ENCODE results near the gene PRR23E. TPM values are rescaled to one million over a fixed set of nuclear protein-coding genes. Genes with fewer than 3 reads are reported as not detected.

PRR23E gene
- total and polyA plus RNA-seq, 2 donors (not counting 3 experiments of a cell fraction or from before 2014, with no cell fraction given): not detected

DNA sequence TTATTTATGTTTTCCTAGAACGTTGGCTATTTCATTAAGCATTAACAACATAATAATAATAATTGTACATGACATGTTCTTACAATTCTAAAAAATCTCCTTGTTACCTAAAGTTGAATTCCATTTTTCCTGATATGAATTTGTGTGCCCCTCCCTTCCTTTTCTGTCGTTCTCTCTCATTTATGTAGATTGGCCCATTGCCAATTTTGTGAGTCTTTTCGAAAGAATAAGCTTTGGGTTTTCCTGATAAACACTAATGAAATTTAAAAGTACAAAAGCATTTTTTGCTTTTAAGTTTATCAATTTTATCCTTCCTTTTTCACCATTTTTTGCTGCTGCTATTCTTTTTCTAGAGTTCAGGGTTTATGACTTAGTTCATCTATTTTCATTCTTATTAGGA, 44.9 kb downstream of the PRR23E start:
- H3K9me3 ChIP-seq (replicated peaks; ENCODE audit: control insufficient read depth, insufficient read depth, low read length): no peaks in the 10 kb centered on the region
- H3K27ac ChIP-seq (ENCODE audit: insufficient read depth, low read depth, low read length): no peak overlapping the region
- H3K27me3 ChIP-seq (ENCODE audit: control insufficient read depth in 2 of 2, insufficient read depth in 2 of 2, low read length in 2 of 2): no peaks in the 10 kb centered on the region
- H3K79me2 ChIP-seq (ENCODE audit: control insufficient read depth, insufficient read depth, low read length): no peaks in the 10 kb centered on the region
- H3K36me3 ChIP-seq (ENCODE audit: control insufficient read depth in 2 of 2, extremely low read depth in 1 of 2, insufficient read depth in 2 of 2, low read length in 2 of 2): no peaks in the 10 kb centered on the region
- FAIRE-seq (no peak), DNase-seq (ENCODE audit: low read depth, low spot score) (no peak)
- H2AFZ ChIP-seq (ENCODE audit: low read depth, low read length): no peak overlapping the region
- H3K4me3 ChIP-seq (replicated peaks in 1 of 3; ENCODE audit: insufficient read depth in 1 of 3, low read depth in 1 of 3, low read length in 3 of 3): no peak overlapping the region
- H4K20me1 ChIP-seq (replicated peaks; ENCODE audit: control insufficient read depth, extremely low read depth, insufficient read depth, low read length): no peaks in the 10 kb centered on the region
- intact Hi-C loops (cut with micrococcal nuclease) (no loop called here), dilution Hi-C loops (cut with MboI; ENCODE audit: extremely low pct_ligation_motif_present, low sequenced_read_pairs) (no loop called here)
- no peaks in the 10 kb centered on the region for H3K9me1 ChIP-seq (replicated peaks; ENCODE audit: control insufficient read depth, extremely low read depth, insufficient read depth, low read length)
- H3K4me1 ChIP-seq (ENCODE audit: control insufficient read depth, extremely low read depth, insufficient read depth, low read length): no peaks in the 10 kb centered on the region
- no peak for TF ChIP-seq GATA2 (IDR thresholded peaks at IDR 0.05; ENCODE audit: insufficient read depth, insufficient read length, low read depth, low read length)
- no peak for TF ChIP-seq EZH2 (IDR thresholded peaks at IDR 0.05; ENCODE audit: borderline replicate concordance, low read depth, low read length, severe bottlenecking)
- TF ChIP-seq, protein P1, sequence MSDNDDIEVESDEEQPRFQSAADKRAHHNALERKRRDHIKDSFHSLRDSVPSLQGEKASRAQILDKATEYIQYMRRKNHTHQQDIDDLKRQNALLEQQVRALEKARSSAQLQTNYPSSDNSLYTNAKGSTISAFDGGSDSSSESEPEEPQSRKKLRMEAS (IDR thresholded peaks at IDR 0.05; ENCODE audit: insufficient read depth, insufficient read length): no peak
- TF ChIP-seq FOS (IDR thresholded peaks at IDR 0.05; ENCODE audit: borderline replicate concordance, insufficient read depth, low read length): no peak
- TF ChIP-seq JUN (IDR thresholded peaks at IDR 0.05; ENCODE audit: borderline replicate concordance, insufficient read depth, insufficient read length, low read depth): no peak
- TF ChIP-seq, protein P2, sequence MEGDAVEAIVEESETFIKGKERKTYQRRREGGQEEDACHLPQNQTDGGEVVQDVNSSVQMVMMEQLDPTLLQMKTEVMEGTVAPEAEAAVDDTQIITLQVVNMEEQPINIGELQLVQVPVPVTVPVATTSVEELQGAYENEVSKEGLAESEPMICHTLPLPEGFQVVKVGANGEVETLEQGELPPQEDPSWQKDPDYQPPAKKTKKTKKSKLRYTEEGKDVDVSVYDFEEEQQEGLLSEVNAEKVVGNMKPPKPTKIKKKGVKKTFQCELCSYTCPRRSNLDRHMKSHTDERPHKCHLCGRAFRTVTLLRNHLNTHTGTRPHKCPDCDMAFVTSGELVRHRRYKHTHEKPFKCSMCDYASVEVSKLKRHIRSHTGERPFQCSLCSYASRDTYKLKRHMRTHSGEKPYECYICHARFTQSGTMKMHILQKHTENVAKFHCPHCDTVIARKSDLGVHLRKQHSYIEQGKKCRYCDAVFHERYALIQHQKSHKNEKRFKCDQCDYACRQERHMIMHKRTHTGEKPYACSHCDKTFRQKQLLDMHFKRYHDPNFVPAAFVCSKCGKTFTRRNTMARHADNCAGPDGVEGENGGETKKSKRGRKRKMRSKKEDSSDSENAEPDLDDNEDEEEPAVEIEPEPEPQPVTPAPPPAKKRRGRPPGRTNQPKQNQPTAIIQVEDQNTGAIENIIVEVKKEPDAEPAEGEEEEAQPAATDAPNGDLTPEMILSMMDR (IDR thresholded peaks at IDR 0.05; ENCODE audit: extremely low read depth in 1 of 2, insufficient read depth in 1 of 2, low read depth in 1 of 2, low read length in 2 of 2): no peak
- no peak for TF ChIP-seq POLR2A (IDR thresholded peaks at IDR 0.05; ENCODE audit: low read depth, low read length)
- TF ChIP-seq POLR2AphosphoS5 (IDR thresholded peaks at IDR 0.05; ENCODE audit: insufficient read depth, low read depth, low read length): no peak
- no peak overlapping the region for H3K9ac ChIP-seq (replicated peaks; ENCODE audit: extremely low read depth, insufficient read depth, low read length)
- CTCF ChIA-PET: no interaction called here
- POLR2A ChIA-PET: no interaction called here
- no TSS peak for BruUV-seq (replicated peaks)
- H3K4me2 ChIP-seq (ENCODE audit: insufficient read depth, low read length): no peak overlapping the region

Data from endothelial cell of umbilical vein (primary cell).